Gastroesophageal sphincter (tissue), 3 donors: Measurements from ENCODE around the gene C1orf159.

Experiments
- CTCF ChIP-seq, 4 experiments: fragments of 200-600 bp in 2 of 4; fragments of 450-650 bp in 2 of 4; sonication (generic) in 1 of 4; IDR thresholded peaks; one replicate each; pipeline ENCODE4 v1.5.1; 2017 to 2019; ENCODE audit warnings: antibody characterized with exemption in 4 of 4, mild to moderate bottlenecking in 2 of 4, moderate library complexity in 2 of 4
- POLR2A ChIP-seq, 2 donors: fragments of 450-650 bp; IDR thresholded peaks; one replicate each; pipeline ENCODE4 v1.6.1; 2017; ENCODE audit warnings: antibody characterized with exemption in 2 of 2, mild to moderate bottlenecking in 2 of 2, moderate library complexity in 1 of 2

- TF ChIP-seq POLR2A (IDR thresholded peaks at IDR 0.05) (no peak), CTCF (IDR thresholded peaks at IDR 0.05) (no peak)
These were observed 7.1 kb upstream of the C1orf159 start for GRCh38 chr1:1122981-1123480.
